Panc1 (cell line): ENCODE results near the gene NDUFA13. TPM values are rescaled to one million over a fixed set of nuclear protein-coding genes. Genes with fewer than 3 reads are reported as not detected.
"Not testable (repeated sequence)": the region's sequence is repeated elsewhere in the genome, so short reads cannot be mapped to it uniquely, and the experiment has no call there.

Source experiments
- ATAC-seq: fragments of 200-7000 bp; cut with Tn5 transposase; 2 replicates; pipeline ENCODE4 v1.9.1; 2020; ENCODE audit warnings: mild to moderate bottlenecking, moderate library complexity
- BruUV-seq: library from RNA; stranded (reverse); fragments of 400-500 nt; replicated peaks from 2 replicates; lab custom pipeline; 2021; lab: Mats Ljungman, UMichigan
- CTCF ChIA-PET: fragments of 300-600 bp; sonication (Branson Sonifier 250); formaldehyde crosslinking; loops from one replicate; lab custom pipeline; 2022; ENCODE audit warnings: antibody characterized with exemption; lab: Charles Lee
- POLR2A ChIA-PET: fragments of 300-600 bp; sonication (Branson Sonifier 250); formaldehyde crosslinking; loops from one replicate; lab custom pipeline; 2022; ENCODE audit warnings: antibody characterized with exemption; lab: Charles Lee
- DNase-seq: peaks from one replicate; pipeline ENCODE4 v3.0.0-alpha.2; 2010; ENCODE audit warnings: low read depth, low spot score
- H3K27ac ChIP-seq: 2 replicates; pipeline ENCODE4 v1.5.1; 2011; ENCODE audit warnings: mild to moderate bottlenecking, low read length, inconsistent platforms
- H3K27me3 ChIP-seq: fragments of 200-500 bp; sonication (Bioruptor generic); 2 replicates; pipeline ENCODE4 v1.6.0; 2014; ENCODE audit warnings: low read length, inconsistent platforms; ENCODE audit not compliant: control insufficient read depth, insufficient read depth
- H3K36me3 ChIP-seq: fragments of 200-500 bp; sonication (Bioruptor generic); 2 replicates; pipeline ENCODE4 v1.5.1; 2014; ENCODE audit warnings: inconsistent platforms, mild to moderate bottlenecking, low read length, moderate library complexity; ENCODE audit not compliant: control insufficient read depth, insufficient read depth
- H3K4me1 ChIP-seq: 2 replicates; pipeline ENCODE4 v1.5.1; 2011; ENCODE audit warnings: inconsistent platforms, mild to moderate bottlenecking, low read length, moderate library complexity; ENCODE audit not compliant: control insufficient read depth, insufficient read depth
- H3K4me3 ChIP-seq, 2 experiments: 2 replicates each; pipeline ENCODE4 v1.5.1; 2011 to 2012; ENCODE audit warnings: low read depth in 2 of 2, low read length in 2 of 2, mild to moderate bottlenecking in 2 of 2, inconsistent platforms in 1 of 2, moderate library complexity in 1 of 2
- H3K9me3 ChIP-seq: fragments of 200-500 bp; sonication (Bioruptor generic); 2 replicates; pipeline ENCODE4 v1.5.1; 2014; ENCODE audit warnings: low read depth, mild to moderate bottlenecking, inconsistent platforms, low read length, moderate library complexity; ENCODE audit not compliant: control insufficient read depth, insufficient read depth
- CTCF ChIP-seq: fragments of 450-650 bp; IDR thresholded peaks from 2 replicates; pipeline ENCODE4 v1.5.1; 2017; ENCODE audit warnings: mild to moderate bottlenecking
- POLR2AphosphoS5 ChIP-seq: IDR thresholded peaks from 2 replicates; pipeline ENCODE4 v1.6.1; 2012; ENCODE audit warnings: mild to moderate bottlenecking, low read depth, low read length, moderate library complexity
- REST ChIP-seq, 2 experiments: IDR thresholded peaks; 2 replicates each; pipeline ENCODE4 v1.6.1; 2011 to 2012; ENCODE audit warnings: low read depth in 2 of 2, control low read depth in 1 of 2, low read length in 1 of 2, mild to moderate bottlenecking in 1 of 2, moderate library complexity in 1 of 2; ENCODE audit not compliant: insufficient read depth in 1 of 2
- SIN3A ChIP-seq: IDR thresholded peaks from 2 replicates; pipeline ENCODE4 v1.6.1; 2012; ENCODE audit warnings: low read depth, mild to moderate bottlenecking, low read length, moderate library complexity, borderline replicate concordance; ENCODE audit not compliant: insufficient read depth
- TCF7L2 ChIP-seq: IDR thresholded peaks from 2 replicates; pipeline ENCODE4 v1.6.1; 2011; ENCODE audit warnings: mild to moderate bottlenecking, low read depth, low read length, inconsistent platforms
- in situ Hi-C: cut with HindIII; loops from 2 replicates; pipeline ENCODE4 v1.10.0; 2016; ENCODE audit warnings: low sequenced_read_pairs, low pct_unique_long_range_greater_than_20kb
- intact Hi-C: fragments of 100-400 bp; cut with micrococcal nuclease; formaldehyde crosslinking; loops from one replicate; pipeline ENCODE4 v1.10.0; 2022; ENCODE audit not compliant: unreplicated experiment
- total RNA-seq: library from RNA; stranded (reverse); gene quantifications from one replicate; pipeline ENCODE4 v1.2.1, GENCODE V29; 2021; ENCODE audit not compliant: unreplicated experiment

Gene NDUFA13
- total RNA-seq, 1 experiment from 2014 or later, result 287 TPM

- no peak for DNase-seq
- intact Hi-C loops, result no loop called here
- no peaks in the 10 kb centered on the region for H3K27me3 ChIP-seq
- no peaks in the 10 kb centered on the region; the same call in 1 of the 2 replicates for H3K4me1 ChIP-seq
- H3K4me3 ChIP-seq, result no peak overlapping the region
- no peaks in the 10 kb centered on the region; the same call in 1 of the 2 replicates for H3K36me3 ChIP-seq
- TSS peak; percentile 49 for BruUV-seq
- ChIA-PET CTCF (no interaction called here), POLR2A (interaction anchor here (0.7 kb wide), 1 partner anchor 82 kb away, joined by 9 read pairs; no protein-coding TSS in a partner anchor)
- ATAC-seq, result no peak
- TF ChIP-seq REST (IDR thresholded peaks at IDR 0.05; ENCODE audit: insufficient read depth in 1 of 2, low read depth in 2 of 2, low read length in 1 of 2) (no peak), SIN3A (no peak), TCF7L2 (no peak), POLR2AphosphoS5 (no peak), CTCF (no peak)
- H3K27ac ChIP-seq, result no peak overlapping the region
- H3K9me3 ChIP-seq, result peaks cover 12% of the 10 kb centered on the region; the same call in 1 of the 2 replicates
- in situ Hi-C loops, result no loop called here
Observed at GRCh38 chr19:19470579-19470978, 45.4 kb upstream of the NDUFA13 start.

GRCh38 chr19:19471682-19472081 lies 44.3 kb upstream of the NDUFA13 start:
- intact Hi-C loops, result no loop called here
- in situ Hi-C loops, result no loop called here
- no peak for DNase-seq
- Histone ChIP-seq H3K4me3 (no peak overlapping the region), H3K27ac (no peak overlapping the region), H3K36me3 (no peaks in the 10 kb centered on the region; the same call in 1 of the 2 replicates), H3K4me1 (no peaks in the 10 kb centered on the region; the same call in 1 of the 2 replicates), H3K27me3 (no peaks in the 10 kb centered on the region), H3K9me3 (peaks cover 12% of the 10 kb centered on the region; the same call in 1 of the 2 replicates)
- ChIA-PET CTCF (no interaction called here), POLR2A (no interaction called here)
- TF ChIP-seq CTCF (no peak), SIN3A (no peak), TCF7L2 (no peak), REST (IDR thresholded peaks at IDR 0.05; ENCODE audit: insufficient read depth in 1 of 2, low read depth in 2 of 2, low read length in 1 of 2) (no peak), POLR2AphosphoS5 (no peak)
- no peak for ATAC-seq
- BruUV-seq, result no TSS peak

- BruUV-seq, CTCF ChIA-PET, H3K36me3 ChIP-seq, in situ Hi-C loops, H3K4me1 ChIP-seq, intact Hi-C loops, H3K27ac ChIP-seq, POLR2A ChIA-PET, ATAC-seq, H3K4me3 ChIP-seq, DNase-seq, H3K27me3 ChIP-seq: not testable (repeated sequence)
- peaks cover 12% of the 10 kb centered on the region; the same call in 1 of the 2 replicates for H3K9me3 ChIP-seq
Observed at GRCh38 chr19:19472106-19472505, 43.9 kb upstream of the NDUFA13 start.
